Measurements from ENCODE around the gene KRTAP1-1.
A peak's percentile ranks its signal among the peaks of the same experiment; 100 is the strongest.
"Not testable (repeated sequence)": the region's sequence is repeated elsewhere in the genome, so short reads cannot be mapped to it uniquely, and the experiment has no call there.

Gene KRTAP1-1

GRCh38 chr17:41054025-41054424 is 12.8 kb upstream of the KRTAP1-1 start:
- no peak overlapping the region for H3K4me3 ChIP-seq (ENCODE audit: severe bottlenecking)
- no peak for TF ChIP-seq CTCF (IDR thresholded peaks at IDR 0.05; ENCODE audit: poor library complexity, severe bottlenecking)
- no peak for ATAC-seq (ENCODE audit: low read depth)
- H3K36me3 ChIP-seq (ENCODE audit: low read depth), result no peaks in the 10 kb centered on the region
- H3K4me1 ChIP-seq (ENCODE audit: insufficient read depth, poor library complexity, severe bottlenecking), result peaks cover 13% of the 10 kb centered on the region
- H3K27ac ChIP-seq (ENCODE audit: poor library complexity, severe bottlenecking), result no peak overlapping the region
- H3K9me3 ChIP-seq (ENCODE audit: severe bottlenecking), result peaks cover 2% of the 10 kb centered on the region
- no peaks in the 10 kb centered on the region for H3K27me3 ChIP-seq (ENCODE audit: insufficient read depth, poor library complexity, severe bottlenecking)
- no peak for DNase-seq (ENCODE audit: low spot score)

GRCh38 chr17:41052566-41052965 is 11.3 kb upstream of the KRTAP1-1 start:
- no peak overlapping the region for H3K27ac ChIP-seq (ENCODE audit: poor library complexity, severe bottlenecking)
- no peak for DNase-seq (ENCODE audit: low spot score)
- TF ChIP-seq CTCF (IDR thresholded peaks at IDR 0.05; ENCODE audit: poor library complexity, severe bottlenecking), result no peak

GRCh38 chr17:41049110-41049509 is 7.9 kb upstream of the KRTAP1-1 start:
- no peaks in the 10 kb centered on the region for H3K36me3 ChIP-seq (ENCODE audit: low read depth)
- TF ChIP-seq CTCF (IDR thresholded peaks at IDR 0.05; ENCODE audit: poor library complexity, severe bottlenecking), result no peak
- H3K9me3 ChIP-seq (ENCODE audit: severe bottlenecking), result peaks cover 2% of the 10 kb centered on the region
- peaks cover 13% of the 10 kb centered on the region for H3K4me1 ChIP-seq (ENCODE audit: insufficient read depth, poor library complexity, severe bottlenecking)
- DNase-seq (ENCODE audit: low spot score) (no peak), ATAC-seq (ENCODE audit: low read depth) (0 out of 3 replicates have a peak, but pooled peaks have one; percentile 42)
- peak overlapping the region; percentile 55 for H3K27ac ChIP-seq (ENCODE audit: poor library complexity, severe bottlenecking)
- H3K4me3 ChIP-seq (ENCODE audit: severe bottlenecking), result no peak overlapping the region
- no peaks in the 10 kb centered on the region for H3K27me3 ChIP-seq (ENCODE audit: insufficient read depth, poor library complexity, severe bottlenecking)

More at GRCh38 chr17:41052566-41052965, 11.3 kb upstream of the KRTAP1-1 start:
- peaks cover 2% of the 10 kb centered on the region for H3K9me3 ChIP-seq (ENCODE audit: severe bottlenecking)
- no peak for ATAC-seq (ENCODE audit: low read depth)
- no peaks in the 10 kb centered on the region for H3K27me3 ChIP-seq (ENCODE audit: insufficient read depth, poor library complexity, severe bottlenecking)
- H3K4me1 ChIP-seq (ENCODE audit: insufficient read depth, poor library complexity, severe bottlenecking), result peaks cover 12% of the 10 kb centered on the region
- H3K36me3 ChIP-seq (ENCODE audit: low read depth), result no peaks in the 10 kb centered on the region
- no peak overlapping the region for H3K4me3 ChIP-seq (ENCODE audit: severe bottlenecking)

GRCh38 chr17:41048441-41048840 is 7.2 kb upstream of the KRTAP1-1 start:
- H3K36me3 ChIP-seq (ENCODE audit: low read depth), result no peaks in the 10 kb centered on the region
- no peak for TF ChIP-seq CTCF (IDR thresholded peaks at IDR 0.05; ENCODE audit: poor library complexity, severe bottlenecking)
- H3K27ac ChIP-seq (ENCODE audit: poor library complexity, severe bottlenecking), result peak overlapping the region; percentile 55
- peaks cover 2% of the 10 kb centered on the region for H3K9me3 ChIP-seq (ENCODE audit: severe bottlenecking)
- ATAC-seq (ENCODE audit: low read depth) (peak; percentile 53; the same call in 2 of the 3 replicates), DNase-seq (ENCODE audit: low spot score) (no peak)
- H3K4me1 ChIP-seq (ENCODE audit: insufficient read depth, poor library complexity, severe bottlenecking), result peaks cover 15% of the 10 kb centered on the region
- no peaks in the 10 kb centered on the region for H3K27me3 ChIP-seq (ENCODE audit: insufficient read depth, poor library complexity, severe bottlenecking)
- no peak overlapping the region for H3K4me3 ChIP-seq (ENCODE audit: severe bottlenecking)

GRCh38 chr17:41046735-41047465 is 5.7 kb upstream of the KRTAP1-1 start, which contains the start of gene KRTAP2-1:
Gene KRTAP2-1, minus strand, starts transcription at chr17:41047316. Its CDS starts 49 bp downstream, at chr17:41047267.
- not testable (repeated sequence) for H3K36me3 ChIP-seq (ENCODE audit: low read depth); ATAC-seq (ENCODE audit: low read depth); DNase-seq (ENCODE audit: low spot score)

More at GRCh38 chr17:41046735-41047465, 5.7 kb upstream of the KRTAP1-1 start, which contains the start of gene KRTAP2-1:
- H3K27me3 ChIP-seq (ENCODE audit: insufficient read depth, poor library complexity, severe bottlenecking); H3K9me3 ChIP-seq (ENCODE audit: severe bottlenecking); H3K4me3 ChIP-seq (ENCODE audit: severe bottlenecking): not testable (repeated sequence)
- Histone ChIP-seq H3K4me1 (ENCODE audit: insufficient read depth, poor library complexity, severe bottlenecking) (peaks cover 15% of the 10 kb centered on the region), H3K27ac (ENCODE audit: poor library complexity, severe bottlenecking) (peak within 1 kb of the TSS; percentile 55)
